HG02763 (cell line): ENCODE data around the gene DLEC1.
A peak's percentile ranks its signal among the peaks of the same experiment; 100 is the strongest.

ENCODE experiments used
- ATAC-seq: cut with Tn5 transposase; IDR thresholded peaks from one replicate; pipeline ENCODE4 v1.9.1; 2021; ENCODE audit warnings: mild to moderate bottlenecking, moderate library complexity; ENCODE audit not compliant: unreplicated experiment

DLEC1 gene

DNA sequence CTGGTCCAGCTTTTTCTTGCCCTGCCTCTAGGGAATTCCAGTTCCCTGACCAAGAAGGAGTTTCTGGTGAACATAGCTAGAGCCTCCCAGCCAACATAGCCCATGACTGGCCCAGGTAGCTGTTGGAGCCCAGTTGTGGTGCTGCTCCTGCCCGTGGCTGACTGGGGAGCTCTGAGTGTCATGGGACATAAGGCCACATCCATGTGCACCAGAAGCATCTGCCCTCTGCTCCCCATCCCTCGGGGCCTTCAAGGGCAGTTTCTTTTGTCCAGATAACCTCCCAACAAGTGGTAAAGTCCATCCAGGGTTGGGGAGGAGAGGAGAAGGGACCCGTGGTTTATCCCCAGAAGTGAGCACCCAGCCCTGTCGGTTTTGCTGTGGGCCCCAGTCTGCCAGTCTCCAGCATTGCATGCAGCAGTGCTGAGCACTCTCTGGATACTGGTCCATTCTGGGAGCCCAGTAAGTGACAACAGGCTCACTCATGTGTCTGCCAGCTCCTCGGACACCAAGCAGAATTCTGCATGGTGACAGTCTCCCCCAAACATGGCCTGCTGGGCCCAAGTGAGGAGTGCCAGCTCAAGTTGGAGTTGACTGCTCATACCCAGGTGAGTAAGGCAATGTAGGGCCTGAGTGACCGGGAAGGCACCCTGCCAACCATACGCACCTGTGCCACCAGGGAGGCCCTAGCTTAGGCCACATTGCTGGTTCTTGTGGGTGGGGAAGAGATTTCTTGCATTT, 69.1 kb downstream of the DLEC1 start:
- ATAC-seq, result no peak

DNA sequence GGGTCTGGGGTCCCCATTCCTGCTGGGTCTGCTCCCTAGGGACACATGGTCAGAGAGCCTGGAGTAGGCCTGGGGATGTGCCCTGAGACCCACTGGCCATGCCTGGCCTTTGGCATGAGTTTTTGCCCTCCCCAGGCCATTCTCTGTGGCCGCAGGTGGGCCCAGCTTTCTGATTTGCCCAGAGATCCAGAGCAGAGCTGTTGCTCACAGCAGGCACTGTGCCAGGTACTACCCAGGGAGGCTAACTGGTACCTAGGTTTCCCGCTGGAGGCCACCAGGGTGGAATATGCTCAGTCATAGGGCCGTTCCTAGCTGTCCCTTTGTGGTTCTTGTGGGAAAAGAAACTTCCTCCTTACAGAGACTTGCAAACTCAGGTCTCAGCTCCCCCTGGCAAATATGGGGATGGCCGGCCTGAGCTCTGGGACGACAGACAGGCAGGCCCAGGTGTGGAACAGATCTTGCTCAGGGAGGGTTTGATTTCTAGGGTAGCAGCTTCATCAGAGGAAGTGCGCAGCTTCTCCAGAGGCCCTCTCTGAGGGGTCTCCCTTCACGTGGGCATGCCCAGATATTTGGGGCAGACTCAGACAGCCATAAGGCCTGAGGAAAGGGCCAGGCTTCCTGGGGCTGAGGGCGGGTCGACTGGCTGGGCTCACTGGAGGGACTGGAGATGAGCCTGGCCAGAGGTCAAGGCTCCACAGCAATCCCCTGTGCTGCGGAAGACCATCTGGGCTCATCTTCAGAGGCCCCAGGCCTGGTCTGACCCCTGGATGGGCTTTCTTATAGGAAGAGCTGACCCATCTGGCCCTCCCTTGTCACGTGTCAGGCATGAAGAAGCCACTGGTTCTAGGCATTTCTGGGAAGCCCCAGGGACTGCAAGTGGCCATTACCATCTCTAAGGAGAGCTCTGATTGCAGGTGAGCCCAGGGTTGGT, 69.9 kb downstream of the DLEC1 start:
- ATAC-seq, result no peak

DNA sequence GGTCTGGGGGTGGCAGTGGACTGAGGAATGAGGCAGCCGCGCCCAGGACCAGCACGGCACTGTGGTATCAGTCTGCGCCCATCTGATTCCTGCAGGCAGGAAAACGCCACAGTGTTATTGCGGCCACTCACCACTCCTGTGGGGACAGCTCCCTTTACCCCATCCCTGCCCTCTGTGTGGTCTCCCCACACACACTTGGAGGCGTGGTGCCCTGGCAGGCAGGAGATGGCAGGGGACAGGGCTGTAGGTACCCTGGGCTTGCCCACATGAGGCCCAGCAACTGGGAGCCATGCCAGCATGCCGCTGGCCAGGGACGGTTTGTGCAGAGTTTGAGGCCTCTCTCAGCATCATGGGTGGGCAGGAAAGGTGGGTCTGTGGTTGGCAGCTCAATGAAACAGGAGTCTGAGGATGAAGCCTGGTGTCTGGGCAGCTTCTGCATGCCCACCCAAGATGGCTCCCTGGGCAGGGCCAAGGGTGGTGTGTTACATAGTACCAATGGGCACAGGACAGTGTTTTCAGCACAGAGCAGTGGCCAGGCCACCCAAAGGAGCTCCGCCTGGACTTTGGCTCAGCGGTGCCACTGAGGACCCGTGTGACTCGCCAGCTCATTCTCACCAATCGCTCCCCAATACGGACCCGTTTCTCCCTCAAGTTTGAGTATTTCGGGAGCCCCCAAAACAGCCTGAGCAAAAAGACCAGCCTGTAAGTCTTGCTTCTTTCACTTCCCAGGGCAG, 70.7 kb downstream of the DLEC1 start:
- no peak for ATAC-seq

DNA sequence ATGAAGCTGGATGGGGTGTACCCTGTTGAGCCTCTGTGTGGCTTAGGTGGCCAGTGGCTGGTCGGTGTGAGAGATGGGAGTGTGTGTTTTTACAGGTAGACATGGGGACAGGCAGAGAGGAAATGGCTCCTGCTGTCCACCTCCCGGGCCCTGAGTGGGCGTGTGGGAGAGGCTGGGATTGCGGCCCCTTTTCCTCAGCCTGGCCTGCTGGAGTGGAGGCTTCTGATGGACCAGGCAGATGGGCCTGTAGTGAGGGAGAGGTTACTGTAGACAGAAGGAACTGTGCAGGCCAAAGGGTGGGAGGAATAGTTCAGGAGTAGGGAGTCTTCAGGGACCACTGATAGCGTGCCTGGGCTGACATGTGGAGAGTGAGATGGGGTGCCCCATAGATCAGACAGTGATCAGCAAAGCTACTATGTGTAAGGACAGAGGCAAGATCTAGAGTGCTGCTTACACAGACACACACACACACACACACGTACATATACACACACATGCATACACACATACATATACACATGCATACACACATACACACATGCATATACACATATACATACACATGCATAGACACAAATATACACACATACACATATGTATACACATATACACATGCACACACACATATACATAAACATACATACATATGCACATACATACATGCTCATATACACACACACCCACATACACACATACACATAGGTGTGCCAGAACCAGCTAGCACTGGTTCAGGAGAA, 71.5 kb downstream of the DLEC1 start:
- no peak for ATAC-seq

DNA sequence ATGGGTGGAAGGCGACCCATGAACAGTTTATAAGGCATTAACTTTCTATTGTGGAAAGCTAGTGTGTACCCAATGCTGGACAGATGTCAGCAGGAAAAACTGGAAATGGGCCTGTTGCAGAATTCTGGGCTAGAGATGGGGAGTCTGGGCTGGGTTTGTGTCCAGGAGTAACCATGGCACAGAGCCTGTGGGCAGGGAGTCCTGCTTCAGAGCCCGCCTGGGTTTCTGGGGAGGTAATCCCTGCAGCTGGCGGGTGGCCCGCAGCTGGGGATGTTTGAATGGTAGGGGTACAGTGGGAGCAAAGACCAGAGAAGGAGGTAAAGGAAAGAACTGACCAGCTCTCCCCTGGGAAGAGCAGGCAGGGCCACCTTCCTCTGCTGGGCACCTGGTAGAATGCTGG, 72.2 kb downstream of the DLEC1 start:
- no peak for ATAC-seq

DNA sequence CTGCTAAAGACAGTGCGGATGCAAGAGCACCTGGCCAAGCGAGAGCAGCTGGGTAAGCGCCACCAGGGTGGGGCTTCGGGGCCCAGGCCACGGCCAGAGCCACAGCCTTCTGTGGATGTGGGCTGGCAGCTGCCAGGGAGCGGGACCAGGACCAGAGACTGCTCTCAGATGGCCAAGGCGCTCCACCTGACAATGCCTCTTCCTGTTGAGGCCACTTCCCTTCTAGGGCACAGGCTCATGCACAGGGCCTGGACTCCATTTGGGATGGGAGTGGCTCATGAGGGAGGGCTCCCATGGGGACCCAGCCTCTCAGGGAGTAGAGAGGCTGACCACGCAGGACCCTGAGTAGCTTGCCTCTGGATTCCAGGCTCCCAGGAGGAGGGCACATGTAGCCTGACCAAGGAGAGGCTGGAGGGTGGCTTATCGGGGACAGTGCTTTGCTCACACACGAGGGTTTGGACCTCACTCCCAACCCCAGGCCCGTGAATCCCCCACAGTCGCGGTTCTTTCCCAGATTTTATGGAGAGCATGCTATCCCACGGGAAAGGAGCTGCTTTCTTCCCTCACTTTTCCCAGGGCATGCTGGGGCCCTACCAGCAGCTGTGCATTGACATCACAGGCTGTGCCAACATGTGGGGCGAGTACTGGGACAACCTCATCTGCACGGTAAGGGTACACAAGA, 72.8 kb downstream of the DLEC1 start:
- ATAC-seq, result no peak

DNA sequence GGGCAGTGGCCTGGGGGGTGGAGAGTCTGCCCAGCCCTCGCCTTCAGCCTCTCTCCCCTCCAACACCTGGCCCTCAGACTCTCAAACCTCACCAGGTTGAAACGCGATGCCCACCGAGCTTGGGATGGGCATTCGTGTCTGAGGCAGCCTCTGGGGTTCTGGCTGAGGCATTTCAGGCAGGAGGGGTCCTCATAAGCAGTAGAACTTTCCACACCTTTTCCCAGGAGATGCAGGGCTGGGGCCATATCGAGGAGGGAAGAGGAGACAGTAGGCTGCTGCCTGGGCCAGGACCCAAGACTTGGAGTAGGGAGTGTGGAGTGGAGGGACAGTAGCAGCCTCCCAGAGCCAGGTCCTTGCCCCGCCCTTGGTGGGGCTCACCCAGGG, 73.4 kb downstream of the DLEC1 start:
- ATAC-seq, result no peak

DNA sequence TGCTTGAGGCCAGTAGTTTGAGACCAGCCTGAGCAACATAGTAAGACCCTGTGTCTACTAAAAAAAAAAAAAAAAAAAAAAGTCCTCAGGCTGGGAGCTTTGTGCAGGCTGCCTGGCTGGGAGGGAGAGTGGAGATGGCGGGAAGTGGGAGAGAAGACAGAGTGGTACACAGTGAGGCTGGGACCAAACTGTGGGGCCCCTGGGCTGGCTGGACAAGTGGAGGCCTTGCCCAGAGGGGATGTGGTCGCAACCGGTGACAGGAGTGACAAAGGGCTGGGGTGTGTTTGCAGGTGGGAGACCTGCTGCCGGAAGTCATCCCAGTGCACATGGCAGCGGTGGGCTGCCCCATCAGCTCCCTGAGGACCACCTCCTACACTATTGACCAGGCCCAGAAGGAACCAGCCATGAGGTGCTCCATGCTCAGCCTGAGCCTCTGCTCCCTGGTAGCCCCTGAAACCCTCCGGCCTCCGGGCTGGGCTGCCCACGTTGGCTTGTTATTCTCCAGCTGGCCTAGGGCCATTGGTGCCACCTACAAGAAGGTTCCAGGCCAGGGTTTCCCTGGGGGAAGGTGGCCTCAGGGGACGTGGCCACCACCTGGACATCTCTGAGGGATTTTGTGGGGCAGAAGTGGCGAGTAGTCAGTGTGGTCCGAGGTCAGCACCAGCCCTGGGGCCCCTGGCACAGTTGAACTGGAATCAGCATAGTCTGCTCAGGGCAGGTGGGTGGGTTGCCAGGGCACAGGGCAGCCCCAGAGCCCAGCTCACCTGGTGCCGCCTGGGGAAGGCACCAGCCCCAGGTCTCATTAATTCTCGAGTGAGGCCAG, 75.3 kb downstream of the DLEC1 start:
- no peak for ATAC-seq

DNA sequence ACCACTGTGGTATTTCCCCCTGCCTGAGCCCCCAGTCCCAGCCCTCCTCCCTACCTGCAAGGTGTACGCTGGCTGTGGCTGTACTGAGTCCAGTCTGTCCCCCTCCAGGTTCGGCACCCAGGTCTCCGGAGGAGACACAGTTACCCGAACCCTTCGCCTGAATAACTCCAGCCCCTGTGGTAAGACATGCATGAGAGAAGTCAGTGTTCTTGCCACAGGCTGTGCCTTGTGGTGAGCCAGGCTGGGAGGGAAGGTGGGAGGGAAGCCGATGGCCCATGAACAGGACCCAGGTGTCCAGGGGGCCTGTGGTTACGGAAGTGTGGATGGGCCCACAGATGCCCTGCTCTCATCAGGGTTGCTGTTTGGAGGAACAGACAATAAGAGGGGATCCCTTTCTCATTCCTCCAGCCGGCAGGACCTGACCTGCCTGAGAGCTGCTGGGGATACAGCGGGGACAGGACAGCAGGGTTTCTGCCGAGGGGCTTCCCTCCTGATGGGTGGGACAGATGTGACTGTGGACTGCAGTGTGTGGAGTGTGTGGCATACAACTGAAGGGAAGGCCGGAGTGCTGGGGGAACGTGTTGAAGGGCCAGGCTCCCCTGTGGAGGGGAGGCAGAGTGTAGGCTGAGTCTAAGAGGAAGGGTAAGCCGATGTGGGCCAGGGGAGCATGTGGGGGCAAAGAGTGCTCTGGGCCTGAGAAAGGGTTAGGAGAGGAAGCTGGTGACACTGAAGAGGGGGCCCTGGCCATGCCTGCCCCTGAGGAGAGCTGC, 76.1 kb downstream of the DLEC1 start:
- no peak for ATAC-seq

DNA sequence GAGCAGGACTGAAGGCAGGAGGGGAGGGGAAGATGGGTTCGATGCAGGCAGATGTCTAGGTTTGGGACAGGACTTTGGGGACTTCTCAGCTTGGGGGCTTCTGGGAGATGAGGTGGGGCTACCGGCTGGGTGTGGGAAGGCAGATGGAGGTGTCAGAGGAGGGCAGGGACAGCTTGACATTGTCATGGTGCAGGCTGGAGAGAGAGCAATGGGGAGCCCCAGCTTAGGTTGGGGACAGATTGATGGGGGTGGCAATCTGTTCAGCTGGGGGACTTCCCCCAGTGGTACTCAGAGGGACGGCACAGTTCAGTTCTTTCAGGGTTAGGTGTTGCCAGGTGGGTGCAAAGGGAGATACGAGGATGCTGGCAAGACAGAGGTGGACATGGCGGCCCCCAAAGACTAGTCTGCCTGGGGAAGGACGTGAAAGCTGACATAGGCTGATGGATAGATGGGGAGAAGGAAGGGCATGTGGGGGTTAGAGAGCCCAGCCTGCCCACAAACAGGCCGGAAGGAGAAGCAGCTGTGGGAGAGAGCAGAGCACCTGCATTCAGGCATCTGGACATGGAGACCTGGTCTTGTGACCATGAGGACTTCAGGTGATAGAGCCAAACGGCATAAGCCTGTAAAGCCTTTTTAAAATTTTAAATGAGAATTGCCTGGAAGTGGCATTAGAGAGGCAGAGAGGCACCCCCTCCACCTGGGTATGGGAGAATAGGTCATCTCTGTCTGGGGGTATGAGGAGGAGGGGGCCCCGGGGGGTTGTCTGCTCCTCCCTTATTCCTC, 76.8 kb downstream of the DLEC1 start:
- ATAC-seq, result no peak

DNA sequence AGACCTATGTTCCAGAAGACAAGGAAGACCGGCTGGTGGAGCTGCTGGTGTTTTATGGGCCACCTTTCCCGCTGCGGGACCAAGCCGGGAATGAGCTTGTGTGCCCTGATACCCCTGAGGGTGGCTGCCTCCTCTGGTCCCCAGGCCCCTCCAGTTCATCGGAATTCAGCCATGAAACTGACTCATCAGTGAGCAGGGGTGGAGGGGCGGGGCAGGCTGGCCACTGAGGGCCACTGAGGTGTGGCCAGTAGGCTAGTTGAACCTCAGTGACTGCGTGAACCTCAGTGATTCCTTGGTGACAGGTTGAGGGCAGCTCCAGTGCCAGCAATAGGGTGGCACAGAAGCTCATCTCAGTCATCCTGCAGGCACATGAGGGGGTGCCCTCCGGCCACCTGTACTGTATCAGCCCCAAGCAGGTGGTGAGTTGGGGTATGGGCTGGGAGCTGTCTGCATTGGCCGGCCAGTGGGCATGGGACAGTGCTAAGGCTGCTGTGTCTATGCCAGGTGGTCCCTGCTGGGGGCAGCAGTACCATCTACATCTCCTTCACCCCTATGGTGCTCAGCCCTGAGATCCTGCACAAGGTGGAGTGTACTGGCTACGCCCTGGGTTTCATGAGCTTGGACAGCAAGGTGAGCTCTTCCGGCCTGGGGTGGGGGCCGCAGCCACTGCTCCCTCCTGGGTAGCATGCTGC, 77.6 kb downstream of the DLEC1 start:
- no peak for ATAC-seq

DNA sequence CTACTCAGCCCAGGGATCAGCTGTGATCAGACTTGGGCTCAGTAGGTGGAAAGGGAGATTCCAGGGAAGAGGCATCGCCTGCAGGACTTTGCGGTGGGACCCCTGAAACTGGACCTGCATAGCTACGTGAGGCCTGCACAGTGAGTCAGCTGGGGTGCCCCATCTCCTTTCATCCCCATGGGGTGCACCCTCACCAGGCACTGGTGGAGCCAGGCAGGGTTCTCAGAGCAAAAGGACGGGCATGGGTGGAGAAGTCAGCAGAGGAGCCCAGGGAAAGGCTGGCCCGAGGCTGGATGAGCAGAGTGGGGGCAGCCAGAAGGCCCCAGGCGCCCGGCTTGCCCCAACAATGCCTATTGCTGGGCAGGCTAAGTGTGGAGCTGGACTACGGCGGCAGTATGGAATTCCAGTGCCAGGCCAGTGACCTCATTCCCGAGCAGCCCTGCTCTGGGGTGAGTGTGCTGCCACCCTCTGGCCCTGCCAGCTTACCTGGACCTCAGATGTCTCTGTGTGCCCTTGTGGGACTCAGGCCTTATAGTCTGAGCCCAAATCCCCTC, 78.2 kb downstream of the DLEC1 start:
- ATAC-seq, result no peak

DNA sequence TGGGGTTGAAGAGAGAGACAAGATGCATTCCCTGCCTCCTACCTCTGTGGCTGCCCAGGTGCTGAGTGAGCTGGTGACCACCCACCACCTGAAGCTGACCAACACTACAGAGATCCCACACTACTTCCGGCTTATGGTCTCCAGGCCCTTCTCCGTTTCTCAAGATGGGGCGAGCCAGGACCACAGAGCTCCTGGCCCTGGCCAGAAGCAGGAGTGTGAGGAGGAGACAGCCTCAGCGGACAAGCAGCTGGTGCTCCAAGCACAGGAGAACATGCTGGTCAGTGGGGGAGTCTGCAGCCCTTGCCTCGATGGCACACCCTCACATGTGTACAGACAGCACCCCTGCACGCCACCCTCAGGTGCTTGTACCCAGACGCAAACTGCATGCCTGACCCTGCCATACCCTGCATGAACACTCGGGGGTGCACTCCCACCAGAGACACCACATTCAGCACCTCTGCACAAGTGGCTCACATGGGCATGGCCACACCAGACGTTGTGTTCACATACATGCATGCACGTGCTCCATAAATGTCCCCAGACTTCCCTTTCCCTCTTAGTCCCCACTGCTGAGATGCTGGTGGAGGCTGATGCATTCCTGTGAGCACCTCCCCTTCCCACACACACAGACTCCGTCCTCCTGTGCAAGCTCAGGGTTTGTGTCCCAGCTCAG, 78.9 kb downstream of the DLEC1 start:
- ATAC-seq, result peak; percentile 69

DNA sequence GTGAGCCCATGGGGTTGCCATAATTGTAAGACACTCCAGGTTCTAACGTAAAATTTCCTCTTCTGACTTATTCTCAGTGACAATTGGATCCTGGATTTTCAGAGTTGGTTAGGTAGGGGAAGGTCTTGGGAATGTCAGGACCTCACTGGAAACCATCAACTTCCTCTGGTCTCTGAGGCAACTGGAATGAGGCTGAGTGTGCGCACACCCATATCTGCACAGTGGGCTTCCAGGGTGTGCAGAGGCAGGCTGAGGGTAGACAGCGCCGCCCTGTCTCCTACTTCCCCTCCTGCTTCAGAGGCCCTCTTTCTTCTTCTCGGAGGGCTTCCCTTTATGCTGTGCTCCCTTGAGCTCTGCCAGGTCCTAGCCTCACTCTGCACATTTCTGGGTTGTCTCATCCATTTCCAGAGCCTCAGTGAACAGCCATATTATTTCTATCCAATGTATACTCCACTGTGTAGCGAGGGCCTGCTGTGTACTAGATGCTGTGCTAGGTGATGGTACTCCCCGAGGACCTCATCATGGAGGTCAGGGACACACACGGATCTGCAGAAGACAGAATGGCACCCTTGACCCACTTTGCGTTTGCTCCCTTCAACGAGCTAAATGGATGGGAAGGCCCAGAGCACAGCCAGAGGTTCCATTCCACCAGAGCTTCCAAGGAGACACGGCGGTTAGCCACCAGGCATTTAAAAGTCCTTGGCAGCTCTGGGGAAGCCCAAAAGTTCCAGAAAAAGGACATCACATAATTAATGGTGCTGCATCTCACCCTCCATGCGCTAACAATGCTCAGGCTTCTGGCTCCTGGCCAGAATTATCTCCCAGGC, 79.6 kb downstream of the DLEC1 start:
- ATAC-seq, result no peak

DNA sequence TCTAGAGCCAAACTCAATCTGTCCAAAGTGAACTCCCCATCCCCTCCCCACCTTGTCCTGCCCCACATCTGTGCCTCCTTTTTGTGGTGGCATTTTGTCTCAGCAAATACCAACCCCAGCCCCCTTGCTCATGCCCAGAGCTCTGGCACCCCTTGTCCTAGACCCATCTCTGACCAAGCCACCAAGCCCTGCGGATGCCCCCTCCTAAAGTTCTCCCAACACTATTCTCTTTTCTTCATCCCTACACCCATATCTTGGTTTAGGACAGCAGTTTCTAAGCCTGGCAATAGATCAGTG, 80.2 kb downstream of the DLEC1 start:
- no peak for ATAC-seq
